WTC11 (cell line): ENCODE measurements around the gene EFHD1.

ENCODE experiments used
- CTCF ChIP-seq: fragments of 200-600 bp; IDR thresholded peaks from 2 replicates; pipeline ENCODE4 v1.8.0; 2022; ENCODE audit warnings: antibody characterized with exemption
- IRF1 ChIP-seq: sonication (generic); formaldehyde crosslinking; IDR thresholded peaks from 2 replicates; pipeline ENCODE4 v1.8.0; 2023; ENCODE audit warnings: missing genetic modification reagents
- MAX ChIP-seq: sonication (generic); formaldehyde crosslinking; IDR thresholded peaks from 2 replicates; pipeline ENCODE4 v1.8.0; 2022; ENCODE audit warnings: mild to moderate bottlenecking, missing genetic modification reagents
- NR3C1 ChIP-seq: sonication (generic); formaldehyde crosslinking; conservative IDR thresholded peaks from 2 replicates; pipeline ENCODE4 v1.8.1; 2023; ENCODE audit warnings: low read depth, mild to moderate bottlenecking, missing genetic modification reagents

- TF ChIP-seq NR3C1 (CRISPR knock-in tag) (no peak), CTCF (no peak), MAX (CRISPR knock-in tag) (no peak), IRF1 (CRISPR knock-in tag) (no peak)
Observed at GRCh38 chr2:232723027-232723426, 89.6 kb downstream of the EFHD1 start.
